ENCODE data around the gene RBBP8.

Gene RBBP8

GRCh38 chr18:23003289-23003688 lies 70.2 kb downstream of the RBBP8 start:
- DNase-seq, result no peak

- no peak for DNase-seq
Measured at GRCh38 chr18:23012249-23012648, 79.1 kb downstream of the RBBP8 start.

GRCh38 chr18:23020555-23021294 lies 87.6 kb downstream of the RBBP8 start:
- DNase-seq, result no peak

- no peak for DNase-seq
Measured at GRCh38 chr18:23021623-23022022, 88.5 kb downstream of the RBBP8 start.

GRCh38 chr18:23032030-23032582 lies 99.0 kb downstream of the RBBP8 start:
- peak; percentile 47 for DNase-seq

GRCh38 chr18:23033056-23033455 lies 99.9 kb downstream of the RBBP8 start:
- DNase-seq, result no peak

- no peak for DNase-seq
Measured at GRCh38 chr18:23036660-23037201, 103.6 kb downstream of the RBBP8 start.

GRCh38 chr18:23037646-23038045 lies 104.5 kb downstream of the RBBP8 start:
- DNase-seq, result no peak

- no peak for DNase-seq
Measured at GRCh38 chr18:23038712-23039111, 105.6 kb downstream of the RBBP8 start.

- no peak for DNase-seq
Measured at GRCh38 chr18:23042133-23042532, 109.0 kb downstream of the RBBP8 start.

- DNase-seq, result no peak
Measured at GRCh38 chr18:23043803-23044376, 110.8 kb downstream of the RBBP8 start.

GRCh38 chr18:23049698-23050373 lies 116.7 kb downstream of the RBBP8 start:
- no peak for DNase-seq

- peak; percentile 31 for DNase-seq
Measured at GRCh38 chr18:23053776-23054457, 120.8 kb downstream of the RBBP8 start.

- no peak for DNase-seq
Measured at GRCh38 chr18:23054553-23054952, 121.4 kb downstream of the RBBP8 start.

- no peak for DNase-seq
Measured at GRCh38 chr18:23056315-23056714, 123.2 kb downstream of the RBBP8 start.

GRCh38 chr18:23057096-23057495 lies 124.0 kb downstream of the RBBP8 start:
- no peak for DNase-seq

- no peak for DNase-seq
Measured at GRCh38 chr18:23058746-23059415, 125.8 kb downstream of the RBBP8 start.

GRCh38 chr18:23059541-23060465 lies 126.7 kb downstream of the RBBP8 start:
- no peak for DNase-seq

- peak; percentile 42 for DNase-seq
Measured at GRCh38 chr18:23062011-23062410, 128.9 kb downstream of the RBBP8 start.

- DNase-seq, result no peak
Measured at GRCh38 chr18:23063502-23063901, 130.4 kb downstream of the RBBP8 start.

GRCh38 chr18:23065234-23065806 lies 132.2 kb downstream of the RBBP8 start:
- no peak for DNase-seq

Data from inflammatory macrophage treated with lipopolysaccharide for 4 hours (primary cell).